GM10266 (cell line): ENCODE data around the gene UBE2L5.

Experiments
- DNase-seq: peaks from one replicate; pipeline ENCODE4 v3.0.0; 2012; ENCODE audit errors: extremely low spot score
- TF ChIP-seq, protein P1 (sequence below): IDR thresholded peaks from 2 replicates; pipeline ENCODE4 v1.5.1; 2012; ENCODE audit warnings: mild to moderate bottlenecking, low read depth; ENCODE audit not compliant: control insufficient read depth, insufficient read depth; ENCODE audit errors: missing control alignments

UBE2L5 gene

DNA sequence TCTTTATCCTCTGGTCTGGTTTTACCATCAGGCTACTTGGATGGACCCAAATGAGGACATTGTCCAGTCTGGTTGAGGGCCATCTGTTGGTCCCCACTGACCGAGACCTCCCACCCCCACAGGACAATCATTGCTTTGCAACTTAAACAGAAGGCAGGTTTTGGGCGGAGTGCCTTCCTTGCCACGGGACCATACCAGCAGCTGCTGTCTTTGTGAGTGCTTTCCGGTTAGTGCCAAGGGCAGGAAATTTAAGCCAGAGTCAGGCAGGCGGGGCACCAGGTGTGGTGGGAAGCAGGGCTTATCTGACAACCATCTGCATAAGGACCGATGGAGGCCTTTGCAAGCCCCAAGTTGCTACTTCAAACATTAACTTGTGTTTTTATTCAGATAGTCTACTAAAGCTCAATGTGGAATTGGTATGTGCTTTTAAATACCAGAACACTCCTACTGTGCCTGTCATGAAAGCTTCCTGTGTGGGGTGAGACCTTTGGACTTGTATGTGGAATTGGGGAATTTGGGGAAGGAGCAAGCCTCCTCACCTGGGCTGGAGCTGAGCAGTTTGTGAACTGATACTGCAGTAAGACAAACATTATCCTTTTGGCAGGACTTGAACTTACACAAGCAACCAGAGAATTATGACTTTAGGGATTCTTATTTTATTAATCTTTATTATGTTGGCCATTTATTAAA, 39.3 kb upstream of the UBE2L5 start:
- DNase-seq: no peak

GRCh38 chr13:30388406-30389283, 33.6 kb upstream of the UBE2L5 start:
- TF ChIP-seq, protein P1, sequence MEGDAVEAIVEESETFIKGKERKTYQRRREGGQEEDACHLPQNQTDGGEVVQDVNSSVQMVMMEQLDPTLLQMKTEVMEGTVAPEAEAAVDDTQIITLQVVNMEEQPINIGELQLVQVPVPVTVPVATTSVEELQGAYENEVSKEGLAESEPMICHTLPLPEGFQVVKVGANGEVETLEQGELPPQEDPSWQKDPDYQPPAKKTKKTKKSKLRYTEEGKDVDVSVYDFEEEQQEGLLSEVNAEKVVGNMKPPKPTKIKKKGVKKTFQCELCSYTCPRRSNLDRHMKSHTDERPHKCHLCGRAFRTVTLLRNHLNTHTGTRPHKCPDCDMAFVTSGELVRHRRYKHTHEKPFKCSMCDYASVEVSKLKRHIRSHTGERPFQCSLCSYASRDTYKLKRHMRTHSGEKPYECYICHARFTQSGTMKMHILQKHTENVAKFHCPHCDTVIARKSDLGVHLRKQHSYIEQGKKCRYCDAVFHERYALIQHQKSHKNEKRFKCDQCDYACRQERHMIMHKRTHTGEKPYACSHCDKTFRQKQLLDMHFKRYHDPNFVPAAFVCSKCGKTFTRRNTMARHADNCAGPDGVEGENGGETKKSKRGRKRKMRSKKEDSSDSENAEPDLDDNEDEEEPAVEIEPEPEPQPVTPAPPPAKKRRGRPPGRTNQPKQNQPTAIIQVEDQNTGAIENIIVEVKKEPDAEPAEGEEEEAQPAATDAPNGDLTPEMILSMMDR: no peak
- DNase-seq: no peak

More for the DNA sequence above, 39.3 kb upstream of the UBE2L5 start:
- TF ChIP-seq, protein P1: no peak

DNA sequence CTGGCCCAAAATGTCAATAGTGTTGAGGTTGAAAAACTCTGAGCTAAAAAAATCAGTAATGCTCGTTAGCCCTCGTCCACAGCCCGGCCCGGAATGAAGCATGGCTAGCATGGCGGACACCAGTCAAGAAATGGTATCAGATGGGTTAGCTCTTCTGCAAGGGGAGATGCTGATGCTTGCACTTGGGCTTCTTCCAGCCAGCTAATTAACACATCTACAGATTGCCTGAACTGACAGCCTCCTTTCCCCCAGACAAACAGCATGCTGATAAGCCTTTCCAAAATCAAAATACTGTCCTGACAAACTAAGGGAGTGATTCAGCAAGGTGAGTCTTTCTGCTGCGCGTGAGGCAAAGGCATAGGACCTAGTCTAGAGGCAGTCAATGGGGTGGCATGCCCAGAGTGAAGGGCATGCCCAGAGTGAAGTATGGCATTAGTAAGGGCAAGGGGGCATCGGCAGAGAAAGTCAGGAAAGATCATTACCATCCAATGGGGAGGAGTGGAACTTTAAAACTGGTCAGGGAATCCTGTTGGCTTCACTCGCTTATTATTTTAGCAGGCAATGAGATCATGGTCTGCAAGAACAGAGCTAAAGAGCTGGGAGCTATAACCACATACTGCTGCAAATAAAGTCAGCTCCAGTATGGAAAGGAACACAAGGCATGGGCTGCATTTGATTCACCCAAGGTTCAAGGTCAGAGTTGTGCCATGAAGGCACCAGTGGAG, 30.2 kb upstream of the UBE2L5 start:
- TF ChIP-seq, protein P1: no peak
- no peak for DNase-seq

GRCh38 chr13:30392681-30393045, 29.6 kb upstream of the UBE2L5 start:
- DNase-seq: no peak
- TF ChIP-seq, protein P1: no peak

DNA sequence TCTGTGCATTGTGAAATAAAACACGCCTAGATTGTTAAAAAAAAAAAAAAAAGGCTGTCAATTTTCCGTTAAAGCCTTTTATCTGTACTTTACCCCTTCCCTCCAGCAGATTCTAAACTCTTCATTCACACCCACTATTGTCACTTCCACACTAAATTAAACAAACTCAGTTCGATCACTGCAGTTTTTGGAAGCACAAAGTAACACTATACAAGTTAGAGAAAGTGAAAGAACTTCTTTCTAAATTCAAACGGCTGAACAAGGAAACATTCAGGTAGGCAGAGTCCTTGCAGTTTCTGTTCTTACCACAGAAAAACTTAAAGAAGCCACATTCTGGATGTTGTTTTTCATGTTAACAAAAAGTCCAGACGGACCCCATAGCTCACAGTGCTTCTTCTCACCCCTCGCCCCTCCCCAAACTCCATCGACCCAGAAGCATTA, 27.5 kb upstream of the UBE2L5 start:
- DNase-seq: peak; percentile 53
- TF ChIP-seq, protein P1: no peak

- TF ChIP-seq, protein P1: no peak
- DNase-seq: no peak
Measured at GRCh38 chr13:30395192-30396158, 26.8 kb upstream of the UBE2L5 start.
